IMR-90 (cell line): ENCODE measurements around the gene PTK7. TPM values are rescaled to one million over a fixed set of nuclear protein-coding genes. Genes with fewer than 3 reads are reported as not detected.

Source experiments
- ATAC-seq: fragments of 200-7000 bp; cut with Tn5 transposase; 2 replicates; pipeline ENCODE4 v1.9.1; 2020; ENCODE audit warnings: low read depth, mild to moderate bottlenecking, moderate library complexity
- BruUV-seq: library from RNA; stranded (reverse); fragments of 400-500 nt; replicated peaks from 2 replicates; lab custom pipeline; 2021; lab: Mats Ljungman, UMichigan
- CTCF ChIA-PET: fragments of 300-600 bp; formaldehyde crosslinking; extraction: SDS; loops from one replicate; lab custom pipeline; 2021; ENCODE audit warnings: antibody characterized with exemption; lab: Yijun Ruan, JAX
- POLR2A ChIA-PET: fragments of 300-600 bp; sonication (Branson Sonifier 250); formaldehyde crosslinking; loops from one replicate; lab custom pipeline; 2022; ENCODE audit warnings: antibody characterized with exemption; ENCODE audit not compliant: unreplicated experiment; lab: Charles Lee
- DNase-seq: peaks from one replicate; pipeline ENCODE4 v3.0.0; 2013
- H2AFZ ChIP-seq: replicated peaks from 2 replicates; pipeline ENCODE3; 2013; ENCODE audit warnings: low read length, mild to moderate bottlenecking; ENCODE audit not compliant: poor library complexity
- H2AK5ac ChIP-seq: 2 replicates; pipeline ENCODE4 v1.6.1; 2013; ENCODE audit warnings: low read depth, low read length, inconsistent platforms
- H2AK9ac ChIP-seq: replicated peaks from 2 replicates; pipeline ENCODE3; 2013; ENCODE audit warnings: mild to moderate bottlenecking, low read depth, low read length, moderate library complexity; ENCODE audit not compliant: poor library complexity
- H2BK120ac ChIP-seq: 2 replicates; pipeline ENCODE4 v1.6.1; 2013; ENCODE audit warnings: low read depth, low read length, inconsistent platforms
- H2BK15ac ChIP-seq: 3 replicates; pipeline ENCODE4 v1.6.1; 2013; ENCODE audit warnings: low read depth, low read length, inconsistent platforms
- H2BK20ac ChIP-seq: 2 replicates; pipeline ENCODE4 v1.6.1; 2013; ENCODE audit warnings: low read depth, mild to moderate bottlenecking, inconsistent platforms, low read length, moderate library complexity
- H2BK5ac ChIP-seq: 2 replicates; pipeline ENCODE4 v1.6.1; 2013; ENCODE audit warnings: mild to moderate bottlenecking, low read depth, low read length, inconsistent platforms; ENCODE audit not compliant: poor library complexity, severe bottlenecking
- H3K14ac ChIP-seq: replicated peaks from 2 replicates; pipeline ENCODE4 v1.6.1; 2013; ENCODE audit warnings: low read depth, low read length, inconsistent platforms
- H3K18ac ChIP-seq: 2 replicates; pipeline ENCODE4 v1.6.1; 2013; ENCODE audit warnings: low read depth, low read length, control low read depth
- H3K23ac ChIP-seq: 2 replicates; pipeline ENCODE4 v1.6.1; 2013; ENCODE audit warnings: low read depth, low read length, inconsistent platforms
- H3K27ac ChIP-seq: 2 replicates; pipeline ENCODE4 v1.5.1; 2013; ENCODE audit warnings: mild to moderate bottlenecking, control low read depth, low read length; ENCODE audit not compliant: insufficient read depth
- H3K27me3 ChIP-seq: 2 replicates; pipeline ENCODE4 v1.6.1; 2013; ENCODE audit warnings: low read length; ENCODE audit not compliant: control insufficient read depth, insufficient read depth
- H3K36me3 ChIP-seq: 2 replicates; pipeline ENCODE4 v1.6.1; 2013; ENCODE audit warnings: low read length, mixed read lengths; ENCODE audit not compliant: control insufficient read depth, insufficient read depth
- H3K4ac ChIP-seq: 2 replicates; pipeline ENCODE4 v1.6.1; 2013; ENCODE audit warnings: low read depth, low read length, inconsistent platforms
- H3K4me1 ChIP-seq: 2 replicates; pipeline ENCODE4 v1.6.1; 2013; ENCODE audit warnings: low read length, mixed read lengths; ENCODE audit not compliant: control insufficient read depth, insufficient read depth
- H3K4me2 ChIP-seq: 2 replicates; pipeline ENCODE4 v1.6.1; 2013; ENCODE audit warnings: low read depth, mild to moderate bottlenecking, control low read depth, low read length, moderate library complexity
- H3K4me3 ChIP-seq: 2 replicates; pipeline ENCODE4 v1.5.1; 2013; ENCODE audit warnings: low read depth, mild to moderate bottlenecking, control low read depth, low read length, moderate library complexity; ENCODE audit not compliant: insufficient read depth
- H3K56ac ChIP-seq: 2 replicates; pipeline ENCODE4 v1.6.1; 2013; ENCODE audit warnings: low read length, inconsistent platforms; ENCODE audit not compliant: insufficient read depth; ENCODE audit errors: extremely low read depth
- H3K79me1 ChIP-seq, 2 experiments: 2 replicates each; pipeline ENCODE4 v1.6.1; 2013; ENCODE audit warnings: low read length in 2 of 2, inconsistent platforms in 1 of 2, low read depth in 1 of 2
- H3K9ac ChIP-seq: 2 replicates; pipeline ENCODE4 v1.6.1; 2013; ENCODE audit warnings: low read depth, low read length, control low read depth
- H3K9me1 ChIP-seq: 2 replicates; pipeline ENCODE4 v1.6.1; 2013; ENCODE audit warnings: low read length, inconsistent platforms; ENCODE audit not compliant: insufficient read depth
- H3K9me3 ChIP-seq: 2 replicates; pipeline ENCODE4 v1.6.1; 2013; ENCODE audit warnings: low read length; ENCODE audit not compliant: control insufficient read depth, insufficient read depth
- H4K20me1 ChIP-seq: 2 replicates; pipeline ENCODE4 v1.6.1; 2013; ENCODE audit warnings: low read length, inconsistent platforms; ENCODE audit not compliant: insufficient read depth
- H4K5ac ChIP-seq: 2 replicates; pipeline ENCODE4 v1.6.1; 2013; ENCODE audit warnings: mild to moderate bottlenecking, low read depth, low read length, control low read depth
- H4K8ac ChIP-seq, 2 experiments: 2 replicates each; pipeline ENCODE4 v1.6.1; 2013; ENCODE audit warnings: low read depth in 2 of 2, low read length in 2 of 2, control low read depth in 1 of 2, inconsistent platforms in 1 of 2
- H4K91ac ChIP-seq: 2 replicates; pipeline ENCODE4 v1.6.1; 2013; ENCODE audit warnings: low read depth, low read length, inconsistent platforms; ENCODE audit not compliant: insufficient read depth
- BHLHE40 ChIP-seq: fragments of 150-350 bp; IDR thresholded peaks from 2 replicates; pipeline ENCODE4 v1.6.1; 2016; ENCODE audit warnings: mild to moderate bottlenecking, low read depth, low read length
- CEBPB ChIP-seq: IDR thresholded peaks from 2 replicates; pipeline ENCODE4 v1.6.1; 2012; ENCODE audit warnings: low read depth, low read length, improper control_type of control experiment
- CHD1 ChIP-seq: IDR thresholded peaks from 2 replicates; pipeline ENCODE4 v1.6.1; 2012; ENCODE audit warnings: low read depth, low read length, improper control_type of control experiment
- CTCF ChIP-seq: conservative IDR thresholded peaks from 2 replicates; pipeline ENCODE4 v1.5.1; 2012; ENCODE audit warnings: mild to moderate bottlenecking, low read depth, low read length, improper control_type of control experiment
- FOS ChIP-seq: fragments of 150-350 bp; IDR thresholded peaks from 2 replicates; pipeline ENCODE4 v1.6.1; 2016; ENCODE audit warnings: low read depth, low read length
- MAFK ChIP-seq: IDR thresholded peaks from 2 replicates; pipeline ENCODE4 v1.6.1; 2012; ENCODE audit warnings: low read depth, low read length, improper control_type of control experiment
- MXI1 ChIP-seq: IDR thresholded peaks from 2 replicates; pipeline ENCODE4 v1.6.1; 2012; ENCODE audit warnings: low read depth, mild to moderate bottlenecking, low read length, moderate library complexity, borderline replicate concordance
- NFE2L2 ChIP-seq: fragments of 150-350 bp; IDR thresholded peaks from 2 replicates; pipeline ENCODE4 v1.6.1; 2016; ENCODE audit warnings: low read depth, mild to moderate bottlenecking, low read length
- POLR2A ChIP-seq: IDR thresholded peaks from 2 replicates; pipeline ENCODE4 v1.6.1; 2012; ENCODE audit warnings: mild to moderate bottlenecking, low read depth, low read length
- RCOR1 ChIP-seq: IDR thresholded peaks from 2 replicates; pipeline ENCODE4 v1.6.1; 2012; ENCODE audit warnings: mild to moderate bottlenecking, low read length, improper control_type of control experiment; ENCODE audit not compliant: insufficient replicate concordance
- RFX5 ChIP-seq: IDR thresholded peaks from 2 replicates; pipeline ENCODE4 v1.8.0; 2012; ENCODE audit warnings: low read depth, mild to moderate bottlenecking, low read length, moderate library complexity
- SMC3 ChIP-seq: fragments of 150-350 bp; IDR thresholded peaks from 2 replicates; pipeline ENCODE4 v1.6.1; 2016; ENCODE audit warnings: low read depth, mild to moderate bottlenecking, antibody characterized with exemption, low read length, moderate library complexity
- WGBS, 2 experiments: methylation state at CpG; one replicate each; pipeline versions ENCODE4 v1.1.5 to v1.1.7; 2013; ENCODE audit warnings: missing lambda C conversion rate in 2 of 2; ENCODE audit not compliant: insufficient read length in 1 of 2; ENCODE audit errors: extremely low coverage in 2 of 2; 5-methylcytosine and 5-hydroxymethylcytosine counted together
- dilution Hi-C: fragments of 300-500 bp; cut with HindIII; formaldehyde crosslinking; loops from one replicate; pipeline ENCODE4 v1.14.3; 2018; ENCODE audit warnings: low sequenced_read_pairs; ENCODE audit not compliant: unreplicated experiment
- in situ Hi-C: fragments of 300-500 bp; cut with MboI; formaldehyde crosslinking; loops from 3 replicates; pipeline ENCODE4 v1.14.3; 2019; ENCODE audit warnings: low sequenced_read_pairs, inconsistent platforms, mixed read lengths
- intact Hi-C: fragments of 100-400 bp; cut with micrococcal nuclease; formaldehyde crosslinking; loops from 2 replicates; pipeline ENCODE4 v1.10.0; 2022
- polyA plus RNA-seq, 3 experiments: library from polyadenylated mRNA; depleted of rRNA; stranded (reverse); fragments of >200 nt; gene quantifications; 2 replicates each; pipeline ENCODE4 v1.2.3, GENCODE V29; 2012; ENCODE audit warnings: low replicate concordance in 1 of 3
- total RNA-seq: library from RNA; depleted of rRNA; stranded (reverse); fragments of >200 nt; gene quantifications from 2 replicates; pipeline ENCODE4 v1.2.3, GENCODE V29; 2012
- TF ChIP-seq, protein P1 (sequence below): fragments of 150-350 bp; IDR thresholded peaks from 2 replicates; pipeline ENCODE4 v1.6.1; 2016; ENCODE audit warnings: low read depth, mild to moderate bottlenecking, low read length, moderate library complexity, borderline replicate concordance

Gene PTK7
- total and polyA plus RNA-seq, 2 of the 4 experiments (the other 2 are of a cell fraction), result 47.1 to 142 TPM

DNA sequence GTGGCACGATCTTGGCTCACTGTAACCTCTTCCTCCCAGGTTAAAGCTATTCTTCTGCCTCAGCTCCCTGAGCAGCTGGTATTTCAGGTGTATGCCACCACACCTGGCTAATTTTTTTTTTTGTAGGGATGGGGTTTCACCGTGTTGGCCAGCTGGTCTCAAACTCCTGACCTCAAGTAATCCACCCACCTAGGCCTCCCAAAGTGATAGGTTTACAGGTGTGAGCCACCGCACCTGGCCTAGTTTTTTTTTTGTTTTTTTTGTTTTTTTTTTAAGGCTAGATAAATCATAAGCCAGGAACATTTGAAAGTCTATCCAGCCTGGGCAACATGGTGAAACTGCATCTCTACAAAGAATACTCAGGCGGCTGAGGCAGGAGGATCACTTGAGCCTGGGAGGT lies 43.8 kb upstream of the PTK7 start:
- dilution Hi-C loops (no loop called here), in situ Hi-C loops (no loop called here), intact Hi-C loops (no loop called here)
- Histone ChIP-seq H3K36me3 (peaks cover 57% of the 10 kb centered on the region), H2AK5ac (no peak overlapping the region), H3K27me3 (no peaks in the 10 kb centered on the region), H4K8ac (no peak overlapping the region), H3K4me2 (no peak overlapping the region), H3K4me3 (no peak overlapping the region), H4K20me1 (peaks cover 8% of the 10 kb centered on the region; the same call in 1 of the 2 replicates), H4K5ac (no peak overlapping the region), H3K4ac (no peak overlapping the region), H3K18ac (no peak overlapping the region), H3K4me1 (no peaks in the 10 kb centered on the region), H3K79me1 (peaks cover 12 to 14% of the 10 kb centered on the region in 2 experiments; a peak in 3 of 4 replicates), H3K9ac (no peak overlapping the region), H2BK20ac (no peak overlapping the region), H3K9me3 (no peaks in the 10 kb centered on the region), H3K14ac (no peak overlapping the region), H2AFZ (no peak overlapping the region), H3K23ac (no peak overlapping the region), H3K9me1 (no peaks in the 10 kb centered on the region), H4K91ac (no peak overlapping the region), H3K56ac (no peak overlapping the region), H2AK9ac (no peak overlapping the region), H2BK120ac (no peak overlapping the region), H2BK15ac (no peak overlapping the region), H2BK5ac (no peak overlapping the region), H3K27ac (no peak overlapping the region)
- ChIA-PET CTCF (interaction anchor here (0.6 kb wide), 1 partner anchor 9 kb away, joined by 3 read pairs; no protein-coding TSS in a partner anchor), POLR2A (no interaction called here)
- BruUV-seq, result no TSS peak
- TF ChIP-seq SMC3, result no peak
- no peak for TF ChIP-seq RCOR1
- no peak for TF ChIP-seq BHLHE40
- no peak for TF ChIP-seq MXI1
- no peak for TF ChIP-seq MAFK
- no peak for TF ChIP-seq FOS
- TF ChIP-seq CHD1, result no peak
- no peak for TF ChIP-seq NFE2L2
- no peak for TF ChIP-seq POLR2A
- TF ChIP-seq RFX5, result no peak
- TF ChIP-seq CEBPB, result no peak
- TF ChIP-seq, protein P1, sequence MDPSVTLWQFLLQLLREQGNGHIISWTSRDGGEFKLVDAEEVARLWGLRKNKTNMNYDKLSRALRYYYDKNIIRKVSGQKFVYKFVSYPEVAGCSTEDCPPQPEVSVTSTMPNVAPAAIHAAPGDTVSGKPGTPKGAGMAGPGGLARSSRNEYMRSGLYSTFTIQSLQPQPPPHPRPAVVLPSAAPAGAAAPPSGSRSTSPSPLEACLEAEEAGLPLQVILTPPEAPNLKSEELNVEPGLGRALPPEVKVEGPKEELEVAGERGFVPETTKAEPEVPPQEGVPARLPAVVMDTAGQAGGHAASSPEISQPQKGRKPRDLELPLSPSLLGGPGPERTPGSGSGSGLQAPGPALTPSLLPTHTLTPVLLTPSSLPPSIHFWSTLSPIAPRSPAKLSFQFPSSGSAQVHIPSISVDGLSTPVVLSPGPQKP, result no peak
- TF ChIP-seq CTCF, result no peak
- ATAC-seq (no peak), DNase-seq (no peak)
- WGBS, 2 experiments, result 100% methylated on average over 1 of the region's 4 CpGs; no CpG with 5 or more reads in 1 of the 2 experiments
